Bronchial epithelial cell (primary cell): ENCODE measurements around the gene HMGXB3. TPM values are rescaled to one million over a fixed set of nuclear protein-coding genes. Genes with fewer than 3 reads are reported as not detected.

Experiments used
- DNase-seq: peaks from one replicate; pipeline ENCODE4 v3.0.0-alpha.2; 2010; ENCODE audit warnings: low read depth
- FAIRE-seq: peaks from 2 replicates; lab custom pipeline; 2011; peaks lifted over from hg19 to GRCh38; lab: Jason Lieb, UNC
- H3K27me3 ChIP-seq: 2 replicates; pipeline ENCODE4 v1.5.1; 2011; ENCODE audit warnings: low read length; ENCODE audit not compliant: control insufficient read depth, insufficient read depth
- H3K36me3 ChIP-seq: 2 replicates; pipeline ENCODE4 v1.5.1; 2011; ENCODE audit warnings: low read length; ENCODE audit not compliant: control insufficient read depth, insufficient read depth
- H3K4me3 ChIP-seq: 2 replicates; pipeline ENCODE4 v1.5.1; 2011; ENCODE audit warnings: mild to moderate bottlenecking, low read depth, low read length, control low read depth
- CTCF ChIP-seq: IDR thresholded peaks from 2 replicates; pipeline ENCODE4 v1.5.1; 2011; ENCODE audit warnings: mild to moderate bottlenecking, moderate library complexity, low read length, control low read depth, inconsistent platforms; ENCODE audit not compliant: insufficient read depth, severe bottlenecking
- total RNA-seq: library from RNA; depleted of rRNA; stranded (reverse); fragments of >200 nt; gene quantifications from 2 replicates; pipeline ENCODE4 v1.2.1, GENCODE V29; 2014

Gene HMGXB3
- total RNA-seq, 1 donor from 2014 or later = 22.9 TPM

GRCh38 chr5:149957855-149958254 is 42.7 kb upstream of the HMGXB3 start:
- TF ChIP-seq CTCF = no peak
- no peak for FAIRE-seq
- no peak for DNase-seq
- Histone ChIP-seq H3K27me3 (no peaks in the 10 kb centered on the region), H3K4me3 (no peak overlapping the region), H3K36me3 (no peaks in the 10 kb centered on the region)

- no peaks in the 10 kb centered on the region for H3K27me3 ChIP-seq
- FAIRE-seq (no peak), DNase-seq (peak; percentile 85)
- H3K36me3 ChIP-seq = no peaks in the 10 kb centered on the region
- peak; percentile 58 for TF ChIP-seq CTCF
- peak overlapping the region; percentile 65 for H3K4me3 ChIP-seq
These were observed 40.9 kb upstream of the HMGXB3 start for GRCh38 chr5:149959406-149960236.

GRCh38 chr5:149960272-149961185 is 40.0 kb upstream of the HMGXB3 start, which contains the start of gene SLC26A2:
Gene SLC26A2 (plus strand): TSS chr5:149960758. CDS start chr5:149977653, 16,895 bp downstream.
- DNase-seq (peak; percentile 90), FAIRE-seq (no peak)
- Histone ChIP-seq H3K27me3 (no peaks in the 10 kb centered on the region), H3K36me3 (no peaks in the 10 kb centered on the region), H3K4me3 (peak within 1 kb of the TSS; percentile 65)
- no peak for TF ChIP-seq CTCF

GRCh38 chr5:149961186-149961685 is 39.3 kb upstream of the HMGXB3 start:
- FAIRE-seq (no peak), DNase-seq (no peak)
- Histone ChIP-seq H3K27me3 (no peaks in the 10 kb centered on the region), H3K36me3 (no peaks in the 10 kb centered on the region), H3K4me3 (peak overlapping the region; percentile 65)
- no peak for TF ChIP-seq CTCF

- peak; percentile 52 for TF ChIP-seq CTCF
- Histone ChIP-seq H3K27me3 (no peaks in the 10 kb centered on the region), H3K4me3 (no peak overlapping the region), H3K36me3 (no peaks in the 10 kb centered on the region)
- DNase-seq = peak; percentile 61
- FAIRE-seq = no peak
These were observed 38.6 kb upstream of the HMGXB3 start for GRCh38 chr5:149961957-149962409.
